PC-9 (cell line): ENCODE measurements around the gene AUTS2.

ENCODE experiments used
- CTCF ChIP-seq: fragments of 200-600 bp; sonication (generic); conservative IDR thresholded peaks from 2 replicates; pipeline ENCODE4 v1.6.1; 2017; ENCODE audit warnings: mixed run types, antibody characterized with exemption, mild to moderate bottlenecking, moderate library complexity
- EZH2 ChIP-seq: fragments of 200-600 bp; sonication (generic); IDR thresholded peaks from 2 replicates; pipeline ENCODE4 v1.8.0; 2017; ENCODE audit warnings: antibody characterized with exemption, low read depth

GRCh38 chr7:69753981-69754380 is 155.7 kb downstream of the AUTS2 start:
- no peak for TF ChIP-seq CTCF
- no peak for TF ChIP-seq EZH2
